ENCODE results near the gene NELFCD. TPM values are rescaled to one million over a fixed set of nuclear protein-coding genes. Genes with fewer than 3 reads are reported as not detected.

NELFCD gene
- total RNA-seq, 4 donors from 2014 or later = 54.2 to 72.9 (median 56.8) TPM

GRCh38 chr20:58986968-58987517, 6.0 kb downstream of the NELFCD start:
- Histone ChIP-seq H3K27me3 (no peaks in the 10 kb centered on the region), H3K9me3 (no peaks in the 10 kb centered on the region), H3K4me3 (no peak overlapping the region), H3K36me3 (peaks cover 0 to 60% (median 39%) of the 10 kb centered on the region in 3 donors), H3K4me1 (peaks cover 0 to 36% (median 22%) of the 10 kb centered on the region in 4 donors), H3K27ac (no peak overlapping the region)
- DNase-seq (ENCODE audit: low spot score in 2 of 2) = no peak
- TF ChIP-seq POLR2A (IDR thresholded peaks at IDR 0.05) = no peak
- TF ChIP-seq CTCF (IDR thresholded peaks at IDR 0.05) = no peak
- TF ChIP-seq EP300 (IDR thresholded peaks at IDR 0.05) = no peak
- 85 to 88% methylated on average over 8 of the region's 8 CpGs for WGBS, 2 donors

DNA sequence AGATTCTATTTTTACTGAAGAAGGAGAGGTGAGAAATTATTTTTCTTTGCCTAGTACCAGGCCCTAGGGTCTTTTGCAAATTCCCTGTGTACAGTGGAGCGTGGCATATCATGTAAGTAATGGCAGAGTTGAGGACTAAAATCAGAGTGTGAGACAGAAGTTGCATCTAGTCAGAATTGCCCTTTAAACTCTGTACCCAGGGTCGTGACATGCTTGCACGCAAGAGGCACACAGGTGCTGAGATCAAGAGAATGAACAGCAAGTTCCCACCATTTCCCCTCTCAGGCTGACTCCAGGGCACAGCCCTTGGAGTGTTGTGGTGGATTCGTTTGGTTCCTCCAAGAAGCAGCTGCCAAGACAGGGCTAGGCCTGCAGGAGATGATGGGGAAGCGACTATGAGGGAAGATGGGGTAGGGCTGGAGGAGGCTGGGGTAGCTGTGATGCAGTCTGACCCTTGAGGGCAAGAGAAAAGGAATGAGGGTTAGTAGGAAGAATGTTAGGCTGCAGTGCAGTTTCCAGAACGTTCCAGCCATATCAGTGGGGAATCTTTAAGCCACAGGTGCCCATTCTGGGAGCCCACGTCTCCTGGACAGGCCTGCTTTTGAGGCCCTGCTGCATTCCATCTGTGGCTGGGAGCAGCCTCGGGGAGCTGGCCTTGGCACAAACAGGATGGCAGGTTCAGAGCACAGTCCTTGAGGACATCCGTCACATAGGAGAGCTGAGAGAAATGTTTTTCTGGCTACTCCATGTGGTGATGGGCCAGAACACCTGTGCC, 6.9 kb downstream of the NELFCD start:
- H3K27ac ChIP-seq = no peak overlapping the region
- no peaks in the 10 kb centered on the region for H3K9me3 ChIP-seq
- DNase-seq (ENCODE audit: low spot score in 2 of 2) = no peak
- H3K36me3 ChIP-seq = peaks cover 0 to 69% (median 39%) of the 10 kb centered on the region in 3 donors
- H3K27me3 ChIP-seq = no peaks in the 10 kb centered on the region
- WGBS, 2 donors = 87 to 88% methylated on average over 9 of the region's 9 CpGs
- H3K4me3 ChIP-seq = no peak overlapping the region
- peaks cover 0 to 27% (median 15%) of the 10 kb centered on the region in 4 donors for H3K4me1 ChIP-seq
- TF ChIP-seq EP300 (IDR thresholded peaks at IDR 0.05) (no peak), CTCF (IDR thresholded peaks at IDR 0.05) (no peak), POLR2A (IDR thresholded peaks at IDR 0.05) (no peak)

DNA sequence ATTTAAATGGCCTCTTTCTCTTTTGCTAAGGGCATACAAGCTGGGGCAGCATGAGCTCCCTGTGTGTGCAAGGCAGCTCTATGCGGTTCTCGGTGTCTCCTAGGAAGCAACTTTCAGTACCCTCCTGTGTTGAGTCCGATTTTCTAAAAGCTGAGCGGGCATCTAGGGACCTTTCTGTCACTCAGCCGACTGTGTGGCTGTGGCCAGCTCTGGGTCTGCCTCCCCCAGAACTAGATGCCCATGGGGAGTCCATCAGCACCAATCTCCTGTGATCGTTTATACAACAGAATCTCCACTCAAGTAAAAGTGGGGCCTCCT, 7.5 kb downstream of the NELFCD start:
- DNase-seq (ENCODE audit: low spot score in 2 of 2) = no peak
- no peaks in the 10 kb centered on the region for H3K9me3 ChIP-seq

DNA sequence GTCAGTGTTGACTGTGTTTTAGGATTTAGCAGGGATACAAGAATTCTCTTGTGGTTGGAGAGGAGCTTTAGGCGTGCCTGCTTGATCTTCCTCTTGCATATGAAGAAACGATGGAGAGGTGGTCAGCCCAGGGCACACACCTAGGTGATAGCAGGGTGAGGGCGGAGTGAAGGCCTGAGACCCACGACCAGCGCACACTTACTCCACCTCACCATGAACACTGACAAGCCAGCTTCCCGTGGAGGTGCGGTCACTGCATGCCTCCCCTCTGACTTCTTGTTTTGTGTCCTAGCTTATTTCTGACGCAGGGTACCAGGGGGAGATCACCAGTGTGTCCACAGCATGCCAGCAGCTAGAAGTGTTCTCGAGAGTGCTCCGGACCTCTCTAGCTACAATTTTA, 8.1 kb downstream of the NELFCD start:
- Histone ChIP-seq H3K4me3 (no peak overlapping the region), H3K9me3 (no peaks in the 10 kb centered on the region), H3K27ac (no peak overlapping the region), H3K27me3 (no peaks in the 10 kb centered on the region), H3K36me3 (peaks cover 0 to 81% (median 39%) of the 10 kb centered on the region in 3 donors), H3K4me1 (peaks cover 0 to 16% (median 5%) of the 10 kb centered on the region in 4 donors)
- TF ChIP-seq EP300 (IDR thresholded peaks at IDR 0.05) (no peak), POLR2A (IDR thresholded peaks at IDR 0.05) (no peak), CTCF (IDR thresholded peaks at IDR 0.05) (no peak)
- DNase-seq (ENCODE audit: low spot score in 2 of 2) = peak in 1 of 2 donors; percentile 1
- WGBS, 2 donors = 94 to 95% methylated on average over 10 of the region's 10 CpGs

More for the DNA sequence above, 7.5 kb downstream of the NELFCD start:
- 85 to 89% methylated on average over 6 of the region's 6 CpGs for WGBS, 2 donors
- H3K4me3 ChIP-seq = no peak overlapping the region
- no peak for TF ChIP-seq POLR2A (IDR thresholded peaks at IDR 0.05)
- no peak for TF ChIP-seq EP300 (IDR thresholded peaks at IDR 0.05)
- no peak for TF ChIP-seq CTCF (IDR thresholded peaks at IDR 0.05)
- no peak overlapping the region for H3K27ac ChIP-seq
- H3K4me1 ChIP-seq = peaks cover 0 to 23% (median 12%) of the 10 kb centered on the region in 4 donors
- H3K36me3 ChIP-seq = peaks cover 0 to 75% (median 39%) of the 10 kb centered on the region in 3 donors
- H3K27me3 ChIP-seq = no peaks in the 10 kb centered on the region

Measured in tibial nerve (tissue), 4 donors.